CD14-positive monocyte (primary cell): ENCODE results near the gene SUGCT. TPM values are rescaled to one million over a fixed set of nuclear protein-coding genes. Genes with fewer than 3 reads are reported as not detected.

ENCODE experiments used
- DNase-seq, 3 donors: peaks; one replicate each; pipeline ENCODE4 v3.0.0-alpha.2; 2011 to 2022
- H2AFZ ChIP-seq: 2 replicates; pipeline ENCODE4 v1.6.0; 2012; ENCODE audit warnings: mild to moderate bottlenecking, low read depth, low read length, inconsistent platforms; ENCODE audit not compliant: insufficient read depth, poor library complexity, severe bottlenecking
- H3K27ac ChIP-seq, 2 donors: 1 replicate in 1 of 2; 2 replicates in 1 of 2; pipeline ENCODE4 v1.5.1; 2012 to 2013; ENCODE audit warnings: low read length in 2 of 2, control low read depth in 1 of 2, inconsistent platforms in 1 of 2, low read depth in 1 of 2, mild to moderate bottlenecking in 1 of 2
- H3K27me3 ChIP-seq, 2 donors: one replicate each; pipeline versions ENCODE4 v1.6.0 to v1.6.1; 2011 to 2013; ENCODE audit warnings: low read length in 2 of 2; ENCODE audit not compliant: control insufficient read depth in 2 of 2, insufficient read depth in 2 of 2
- H3K36me3 ChIP-seq, 2 donors: replicated peaks in 1 of 2; 1 replicate in 1 of 2; 2 replicates in 1 of 2; pipeline versions ENCODE4 v1.5.1 to v1.6.1; 2012 to 2013; ENCODE audit warnings: low read length in 2 of 2, control low read depth in 1 of 2, inconsistent platforms in 1 of 2, mild to moderate bottlenecking in 1 of 2; ENCODE audit not compliant: insufficient read depth in 2 of 2, control insufficient read depth in 1 of 2
- H3K4me1 ChIP-seq, 2 donors: 1 replicate in 1 of 2; 2 replicates in 1 of 2; pipeline versions ENCODE4 v1.5.1 to v1.6.1; 2012 to 2013; ENCODE audit warnings: low read length in 2 of 2, control low read depth in 1 of 2, inconsistent platforms in 1 of 2, mild to moderate bottlenecking in 1 of 2, moderate library complexity in 1 of 2; ENCODE audit not compliant: insufficient read depth in 2 of 2, control insufficient read depth in 1 of 2
- H3K4me2 ChIP-seq: replicated peaks from 2 replicates; pipeline ENCODE3; 2012; ENCODE audit warnings: low read length, moderate library complexity, mild to moderate bottlenecking; ENCODE audit not compliant: poor library complexity, severe bottlenecking; ENCODE audit errors: extremely low read depth
- H3K4me3 ChIP-seq, 3 experiments: fragments of 200-600 bp in 1 of 3; sonication (generic) in 1 of 3; replicated peaks in 1 of 3; 1 replicate in 2 of 3; 2 replicates in 1 of 3; pipeline ENCODE4 v1.5.1; 2011 to 2013; ENCODE audit warnings: low read length in 3 of 3, mild to moderate bottlenecking in 3 of 3, control low read depth in 2 of 3, low read depth in 2 of 3, inconsistent platforms in 1 of 3, moderate library complexity in 1 of 3
- H3K79me2 ChIP-seq: 2 replicates; pipeline ENCODE4 v1.6.0; 2012; ENCODE audit warnings: mild to moderate bottlenecking, control low read depth, inconsistent platforms, low read length, moderate library complexity; ENCODE audit not compliant: insufficient read depth
- H3K9ac ChIP-seq: 2 replicates; pipeline ENCODE4 v1.6.0; 2017; ENCODE audit warnings: low read length, mild to moderate bottlenecking; ENCODE audit not compliant: insufficient read depth, poor library complexity, severe bottlenecking
- H3K9me3 ChIP-seq, 2 donors: replicated peaks in 1 of 2; 1 replicate in 1 of 2; 2 replicates in 1 of 2; pipeline versions ENCODE4 v1.5.1 to v1.6.1; 2012 to 2013; ENCODE audit warnings: low read length in 2 of 2, control low read depth in 1 of 2; ENCODE audit not compliant: control insufficient read depth in 1 of 2, insufficient read depth in 1 of 2
- H4K20me1 ChIP-seq: 2 replicates; pipeline ENCODE4 v1.6.0; 2012; ENCODE audit warnings: mild to moderate bottlenecking, low read length, control low read depth, moderate library complexity; ENCODE audit not compliant: insufficient read depth
- H3K27ac Mint-ChIP-seq, 7 donors: one replicate each; pipeline ENCODE4 v1.8.0; 2020; ENCODE audit warnings: mild to moderate bottlenecking in 7 of 7, mixed read lengths in 7 of 7, moderate library complexity in 6 of 7, inconsistent platforms in 2 of 7
- H3K27me3 Mint-ChIP-seq, 3 donors: one replicate each; pipeline ENCODE4 v1.8.0; 2021 to 2022; ENCODE audit warnings: low read depth in 3 of 3, mild to moderate bottlenecking in 3 of 3, mixed read lengths in 3 of 3, moderate library complexity in 3 of 3, inconsistent platforms in 1 of 3
- H3K36me3 Mint-ChIP-seq, 2 donors: one replicate each; pipeline ENCODE4 v1.8.0; 2020; ENCODE audit warnings: mixed read lengths in 2 of 2, inconsistent platforms in 1 of 2, mild to moderate bottlenecking in 1 of 2
- H3K4me1 Mint-ChIP-seq: one replicate; pipeline ENCODE4 v1.8.0; 2020; ENCODE audit warnings: mild to moderate bottlenecking, mixed read lengths
- H3K4me3 Mint-ChIP-seq, 2 donors: one replicate each; pipeline ENCODE4 v1.8.0; 2020; ENCODE audit warnings: mild to moderate bottlenecking in 2 of 2, mixed read lengths in 2 of 2, moderate library complexity in 1 of 2
- H3K9me3 Mint-ChIP-seq, 7 donors: one replicate each; pipeline ENCODE4 v1.8.0; 2020 to 2022; ENCODE audit warnings: mixed read lengths in 7 of 7, mild to moderate bottlenecking in 6 of 7, moderate library complexity in 6 of 7, inconsistent platforms in 2 of 7
- WGBS: methylation state at CpG from one replicate; pipeline ENCODE4 v1.1.5; 2013; ENCODE audit warnings: missing lambda C conversion rate; ENCODE audit not compliant: insufficient coverage; 5-methylcytosine and 5-hydroxymethylcytosine counted together
- intact Hi-C, 2 donors: fragments of 100-400 bp; cut with micrococcal nuclease; formaldehyde crosslinking; loops; one replicate each; pipeline versions ENCODE4 v1.15.0 to v1.15.1; 2023
- polyA plus RNA-seq, 3 donors: library from polyadenylated mRNA; depleted of rRNA in 1 of 3; unstranded in 2 of 3; stranded (reverse) in 1 of 3; fragments of 300-500 nt in 2 of 3; fragments of >200 nt in 1 of 3; fragmentation: Illumina TruSeq in 2 of 3; gene quantifications; 1 replicate in 2 of 3; 2 replicates in 1 of 3; pipeline ENCODE4 v1.2.3, GENCODE V29; 2012 to 2021
- TF ChIP-seq, protein P1 (sequence below): fragments of 200-600 bp; IDR thresholded peaks from one replicate; pipeline ENCODE4 v1.8.0; 2022; ENCODE audit warnings: antibody characterized with exemption, mild to moderate bottlenecking

SUGCT gene
- polyA plus RNA-seq, 3 donors: not detected

DNA sequence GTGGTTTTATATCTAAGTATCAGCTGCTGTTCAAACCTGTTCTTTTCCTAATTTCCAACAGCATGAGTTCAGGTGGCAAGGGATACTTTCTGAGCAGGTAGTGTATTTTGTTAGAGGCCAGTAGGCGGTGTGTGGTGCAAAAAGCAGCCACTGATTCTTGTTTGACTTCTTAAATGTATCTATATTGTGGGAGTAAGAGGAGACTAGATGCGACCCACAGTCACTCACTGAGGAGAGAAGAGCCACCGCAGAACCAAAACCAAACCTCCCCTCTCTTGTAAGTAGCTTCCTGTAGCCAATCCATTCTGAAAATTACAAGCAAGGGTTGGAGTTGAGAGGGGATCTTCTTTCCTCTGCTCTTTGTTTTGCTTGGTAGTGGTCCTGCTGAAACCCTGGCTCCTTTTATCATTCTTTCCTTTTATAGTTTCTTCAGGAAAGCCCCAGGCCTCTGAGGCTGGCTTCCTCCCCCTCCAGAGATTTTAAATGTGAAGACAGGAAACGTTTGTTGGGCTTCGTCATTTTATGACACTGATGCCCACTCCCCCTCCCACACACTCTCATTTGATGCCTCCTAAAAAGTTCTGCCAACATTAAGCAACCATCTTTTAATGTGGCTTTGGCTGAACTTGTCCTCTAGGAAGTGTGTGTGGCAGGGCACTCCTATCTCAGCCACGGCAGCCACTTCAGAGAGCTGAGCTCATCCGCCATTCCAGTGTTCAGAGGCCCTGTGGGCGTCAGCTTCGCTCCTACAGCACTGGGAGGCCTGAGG lies 566.0 kb downstream of the SUGCT start:
- no peaks in the 10 kb centered on the region for H3K27me3 ChIP-seq
- no peaks in the 10 kb centered on the region for H3K36me3 ChIP-seq
- H3K27ac ChIP-seq: no peak overlapping the region
- H3K4me1 ChIP-seq: no peaks in the 10 kb centered on the region
- peaks cover 0 to 2% (median 0%) of the 10 kb centered on the region in 7 donors for H3K9me3 Mint-ChIP-seq
- H3K36me3 Mint-ChIP-seq: no peaks in the 10 kb centered on the region
- H3K4me3 Mint-ChIP-seq: no peak overlapping the region
- no peak for DNase-seq
- no peaks in the 10 kb centered on the region for H4K20me1 ChIP-seq
- no peak overlapping the region for H3K9ac ChIP-seq
- H2AFZ ChIP-seq: no peak overlapping the region
- intact Hi-C loops: no loop called here
- no peak overlapping the region for H3K4me3 ChIP-seq
- H3K9me3 ChIP-seq: no peaks in the 10 kb centered on the region
- H3K27me3 Mint-ChIP-seq: peaks cover 0 to 4% (median 2%) of the 10 kb centered on the region in 3 donors
- TF ChIP-seq, protein P1, sequence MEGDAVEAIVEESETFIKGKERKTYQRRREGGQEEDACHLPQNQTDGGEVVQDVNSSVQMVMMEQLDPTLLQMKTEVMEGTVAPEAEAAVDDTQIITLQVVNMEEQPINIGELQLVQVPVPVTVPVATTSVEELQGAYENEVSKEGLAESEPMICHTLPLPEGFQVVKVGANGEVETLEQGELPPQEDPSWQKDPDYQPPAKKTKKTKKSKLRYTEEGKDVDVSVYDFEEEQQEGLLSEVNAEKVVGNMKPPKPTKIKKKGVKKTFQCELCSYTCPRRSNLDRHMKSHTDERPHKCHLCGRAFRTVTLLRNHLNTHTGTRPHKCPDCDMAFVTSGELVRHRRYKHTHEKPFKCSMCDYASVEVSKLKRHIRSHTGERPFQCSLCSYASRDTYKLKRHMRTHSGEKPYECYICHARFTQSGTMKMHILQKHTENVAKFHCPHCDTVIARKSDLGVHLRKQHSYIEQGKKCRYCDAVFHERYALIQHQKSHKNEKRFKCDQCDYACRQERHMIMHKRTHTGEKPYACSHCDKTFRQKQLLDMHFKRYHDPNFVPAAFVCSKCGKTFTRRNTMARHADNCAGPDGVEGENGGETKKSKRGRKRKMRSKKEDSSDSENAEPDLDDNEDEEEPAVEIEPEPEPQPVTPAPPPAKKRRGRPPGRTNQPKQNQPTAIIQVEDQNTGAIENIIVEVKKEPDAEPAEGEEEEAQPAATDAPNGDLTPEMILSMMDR: no peak
- H3K4me1 Mint-ChIP-seq: peaks cover 4% of the 10 kb centered on the region
- WGBS: 56% methylated on average over 6 of the region's 9 CpGs
- no peaks in the 10 kb centered on the region for H3K79me2 ChIP-seq
- no peak overlapping the region for H3K27ac Mint-ChIP-seq
- no peak overlapping the region for H3K4me2 ChIP-seq

DNA sequence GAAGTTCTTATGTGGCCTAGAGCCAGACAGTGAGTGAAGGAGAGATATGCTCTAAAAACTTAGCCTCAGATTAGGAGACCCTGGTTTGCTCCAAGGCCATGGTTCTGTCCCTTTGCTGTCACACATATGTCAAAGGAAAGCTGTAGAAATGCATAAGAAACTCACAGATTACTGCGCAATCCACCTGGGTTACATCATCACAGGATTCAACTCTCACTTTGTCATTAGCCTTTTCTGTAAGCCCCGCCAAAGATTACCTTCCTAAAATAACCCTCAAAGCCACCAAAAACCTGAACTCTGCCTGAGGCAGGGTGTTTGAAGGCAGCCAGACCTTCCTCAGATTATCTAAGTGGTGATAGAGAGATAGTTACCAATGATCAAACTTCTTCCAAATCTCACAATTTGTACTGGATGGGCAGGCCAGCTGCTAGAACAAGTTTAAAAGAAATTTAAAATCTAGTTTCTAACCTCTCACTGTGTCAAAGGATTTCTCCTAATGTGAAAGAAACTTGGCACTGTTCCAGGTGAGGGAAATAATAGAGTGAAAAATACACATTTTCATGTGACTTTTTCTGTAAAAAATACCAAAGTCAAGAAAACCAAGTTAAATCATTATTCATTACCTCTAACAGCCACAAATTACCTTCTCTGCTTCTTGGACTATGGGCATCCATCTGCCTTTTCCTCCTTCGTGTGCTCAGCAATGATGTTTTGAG lies 567.2 kb downstream of the SUGCT start:
- no peaks in the 10 kb centered on the region for H3K79me2 ChIP-seq
- no peak overlapping the region for H3K27ac ChIP-seq
- TF ChIP-seq, protein P1: no peak
- no peak overlapping the region for H3K27ac Mint-ChIP-seq
- H3K4me2 ChIP-seq: no peak overlapping the region
- WGBS: 86% methylated on average over 1 of the region's 3 CpGs
- no peaks in the 10 kb centered on the region for H3K36me3 Mint-ChIP-seq
- DNase-seq: no peak
- no peak overlapping the region for H3K4me3 Mint-ChIP-seq
- intact Hi-C loops: no loop called here
- no peaks in the 10 kb centered on the region for H3K9me3 ChIP-seq
- H3K9ac ChIP-seq: no peak overlapping the region
- H3K27me3 Mint-ChIP-seq: peaks cover 0 to 4% (median 2%) of the 10 kb centered on the region in 3 donors
- H4K20me1 ChIP-seq: no peaks in the 10 kb centered on the region
- no peaks in the 10 kb centered on the region for H3K27me3 ChIP-seq
- no peaks in the 10 kb centered on the region for H3K4me1 ChIP-seq
- H3K9me3 Mint-ChIP-seq: peaks cover 0 to 5% (median 1%) of the 10 kb centered on the region in 7 donors
- H2AFZ ChIP-seq: no peak overlapping the region
- no peaks in the 10 kb centered on the region for H3K36me3 ChIP-seq
- H3K4me3 ChIP-seq: no peak overlapping the region
- H3K4me1 Mint-ChIP-seq: peaks cover 4% of the 10 kb centered on the region
